K562 (cell line): ENCODE results near the gene TBX3. TPM values are rescaled to one million over a fixed set of nuclear protein-coding genes. Genes with fewer than 3 reads are reported as not detected.

ENCODE experiments used
- CBX2 ChIP-seq: fragments of 200-600 bp; sonication (generic); IDR thresholded peaks from one replicate; pipeline ENCODE4 v1.6.1; 2012; ENCODE audit warnings: mild to moderate bottlenecking, low read length, inconsistent platforms; ENCODE audit not compliant: insufficient read depth, poor library complexity, severe bottlenecking
- CBX8 ChIP-seq: fragments of 200-600 bp; sonication (generic); IDR thresholded peaks from 2 replicates; pipeline ENCODE4 v1.6.1; 2012; ENCODE audit warnings: borderline replicate concordance, mixed run types, low read depth, mild to moderate bottlenecking, moderate library complexity, mixed read lengths, low read length, control low read depth, inconsistent platforms; ENCODE audit not compliant: poor library complexity, severe bottlenecking; ENCODE audit errors: extremely low read depth
- CHD7 ChIP-seq: fragments of 200-600 bp; sonication (generic); IDR thresholded peaks from one replicate; pipeline ENCODE4 v1.6.1; 2012; ENCODE audit warnings: mild to moderate bottlenecking, low read depth, low read length, inconsistent platforms
- EZH2 ChIP-seq: IDR thresholded peaks from 2 replicates; pipeline ENCODE4 v1.6.1; 2012; ENCODE audit warnings: low read depth, mild to moderate bottlenecking, inconsistent platforms, low read length, borderline replicate concordance
- OTX1 ChIP-seq: fragments of 450-650 bp; formaldehyde crosslinking; IDR thresholded peaks from 2 replicates; pipeline ENCODE4 v1.4.0; 2022; ENCODE audit warnings: mild to moderate bottlenecking
- PURB ChIP-seq: sonication (generic); formaldehyde crosslinking; IDR thresholded peaks from 2 replicates; pipeline ENCODE4 v1.9.0; 2021; ENCODE audit warnings: low read depth, mild to moderate bottlenecking, missing genetic modification reagents
- SRSF7 ChIP-seq: fragments of 200-400 bp; formaldehyde crosslinking; optimal IDR thresholded peaks from 2 replicates; pipeline ENCODE3; 2017; ENCODE audit warnings: mild to moderate bottlenecking, low read depth, low read length
- TAF7 ChIP-seq: fragments of 450-650 bp; IDR thresholded peaks from 2 replicates; pipeline ENCODE4 v1.6.1; 2016; ENCODE audit warnings: missing genetic modification characterization, missing compliant biosample characterization
- ZEB2 ChIP-seq: fragments of 450-650 bp; IDR thresholded peaks from 2 replicates; pipeline ENCODE4 v1.6.1; 2016
- ZNF174 ChIP-seq: fragments of 250-450 bp; sonication (Bioruptor Pico); IDR thresholded peaks from 2 replicates; pipeline ENCODE4 v1.4.0; 2020; ENCODE audit warnings: mild to moderate bottlenecking
- ZNF316 ChIP-seq: fragments of 450-650 bp; IDR thresholded peaks from 2 replicates; pipeline ENCODE4 v1.6.1; 2016
- ZNF449 ChIP-seq: fragments of 250-450 bp; sonication (Bioruptor Pico); IDR thresholded peaks from 2 replicates; pipeline ENCODE4 v1.8.0; 2022; ENCODE audit warnings: moderate library complexity, mild to moderate bottlenecking, inconsistent platforms
- polyA plus RNA-seq, 8 experiments: library from polyadenylated mRNA; depleted of rRNA in 4 of 8; stranded (reverse) in 5 of 8; unstranded in 3 of 8; fragments of >200 nt; fragmentation: Nextera tagmentation in 2 of 8; fragmentation: Illumina TruSeq in 1 of 8; extraction: Ambion mirVana in 2 of 8; extraction: Trizol in 1 of 8; gene quantifications; 2 replicates each; pipeline versions ENCODE4 v1.2.1 to v1.2.3, GENCODE V29; 2011 to 2014; ENCODE audit warnings: inconsistent platforms in 1 of 8, missing spikeins in 1 of 8
- total RNA-seq, 7 experiments: library from RNA; depleted of rRNA in 6 of 7; stranded (reverse); fragments of >200 nt in 6 of 7; fragmentation: Illumina TruSeq in 2 of 7; extraction: Trizol in 2 of 7; gene quantifications; 2 replicates each; pipeline versions ENCODE4 v1.2.1 to v1.2.3, GENCODE V29; 2011 to 2021; ENCODE audit warnings: low replicate concordance in 1 of 7

The TBX3 gene
- total and polyA plus RNA-seq, 9 of the 15 experiments (the other 6 are each of a cell fraction or from before 2014, with no cell fraction given) = 0.03 to 0.60 (median 0.19) TPM

GRCh38 chr12:114671066-114671442, 12.9 kb downstream of the TBX3 start (continued):
- TF ChIP-seq CHD7 (no peak), CBX2 (no peak), TAF7 (tag) (no peak), ZEB2 (no peak), ZNF316 (no peak), EZH2 (no peak), ZNF174 (CRISPR knock-in tag) (no peak), CBX8 (no peak), ZNF449 (no peak), SRSF7 (no peak), OTX1 (CRISPR knock-in tag) (no peak), PURB (CRISPR knock-in tag) (no peak)
